ENCODE data around the gene GPSM1.
A peak's percentile ranks its signal among the peaks of the same experiment; 100 is the strongest.

The GPSM1 gene

DNA sequence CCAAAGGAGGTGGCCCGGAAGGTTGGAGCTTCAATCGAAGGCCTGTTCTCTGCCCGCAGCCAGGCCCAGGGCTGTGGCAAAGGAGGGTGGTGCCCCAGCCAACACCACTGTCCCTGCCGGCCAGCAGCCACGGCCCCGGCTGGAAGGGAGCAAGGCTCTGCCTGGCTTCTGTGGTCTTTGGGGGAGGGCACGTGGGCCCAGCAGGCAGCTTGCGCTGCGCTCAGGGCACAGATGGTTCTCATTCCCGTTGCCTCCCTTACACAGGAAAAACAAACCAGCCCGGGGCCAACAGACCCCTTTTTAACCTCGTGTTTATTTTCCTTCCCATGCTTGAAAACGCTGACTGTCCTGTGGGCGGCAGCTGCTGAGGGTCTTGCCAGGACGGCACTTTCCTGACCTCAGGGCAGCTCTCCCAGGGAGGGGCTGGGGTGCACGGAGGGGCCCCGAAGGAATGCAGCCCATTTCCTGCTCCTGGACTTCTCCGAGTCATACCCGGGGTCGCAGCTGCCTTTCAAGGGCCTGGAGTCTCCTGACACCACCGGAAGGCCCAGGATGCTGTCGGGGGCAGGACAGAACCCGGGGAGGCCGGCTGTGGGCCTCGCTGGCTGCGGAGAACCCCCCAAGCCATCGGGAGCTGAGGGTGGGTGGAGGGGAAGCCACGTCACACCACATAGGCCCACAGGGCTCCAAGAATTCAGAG is 1.1 kb upstream of the GPSM1 start:
- TF ChIP-seq, protein P1, sequence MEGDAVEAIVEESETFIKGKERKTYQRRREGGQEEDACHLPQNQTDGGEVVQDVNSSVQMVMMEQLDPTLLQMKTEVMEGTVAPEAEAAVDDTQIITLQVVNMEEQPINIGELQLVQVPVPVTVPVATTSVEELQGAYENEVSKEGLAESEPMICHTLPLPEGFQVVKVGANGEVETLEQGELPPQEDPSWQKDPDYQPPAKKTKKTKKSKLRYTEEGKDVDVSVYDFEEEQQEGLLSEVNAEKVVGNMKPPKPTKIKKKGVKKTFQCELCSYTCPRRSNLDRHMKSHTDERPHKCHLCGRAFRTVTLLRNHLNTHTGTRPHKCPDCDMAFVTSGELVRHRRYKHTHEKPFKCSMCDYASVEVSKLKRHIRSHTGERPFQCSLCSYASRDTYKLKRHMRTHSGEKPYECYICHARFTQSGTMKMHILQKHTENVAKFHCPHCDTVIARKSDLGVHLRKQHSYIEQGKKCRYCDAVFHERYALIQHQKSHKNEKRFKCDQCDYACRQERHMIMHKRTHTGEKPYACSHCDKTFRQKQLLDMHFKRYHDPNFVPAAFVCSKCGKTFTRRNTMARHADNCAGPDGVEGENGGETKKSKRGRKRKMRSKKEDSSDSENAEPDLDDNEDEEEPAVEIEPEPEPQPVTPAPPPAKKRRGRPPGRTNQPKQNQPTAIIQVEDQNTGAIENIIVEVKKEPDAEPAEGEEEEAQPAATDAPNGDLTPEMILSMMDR (IDR thresholded peaks at IDR 0.05; ENCODE audit: low read depth, low read length, missing control alignments) = no peak
- no peak overlapping the region for H3K4me3 ChIP-seq (ENCODE audit: low read depth, low read length)
- peak overlapping the region; percentile 68 for H3K27ac ChIP-seq
- peak; percentile 34 for DNase-seq
- H3K27me3 ChIP-seq (replicated peaks) = no peaks in the 10 kb centered on the region
- in situ Hi-C loops (cut with HindIII; ENCODE audit: low pct_ligation_motif_present, low sequenced_read_pairs) = no loop called here
- no peaks in the 10 kb centered on the region for H3K36me3 ChIP-seq (replicated peaks)

DNA sequence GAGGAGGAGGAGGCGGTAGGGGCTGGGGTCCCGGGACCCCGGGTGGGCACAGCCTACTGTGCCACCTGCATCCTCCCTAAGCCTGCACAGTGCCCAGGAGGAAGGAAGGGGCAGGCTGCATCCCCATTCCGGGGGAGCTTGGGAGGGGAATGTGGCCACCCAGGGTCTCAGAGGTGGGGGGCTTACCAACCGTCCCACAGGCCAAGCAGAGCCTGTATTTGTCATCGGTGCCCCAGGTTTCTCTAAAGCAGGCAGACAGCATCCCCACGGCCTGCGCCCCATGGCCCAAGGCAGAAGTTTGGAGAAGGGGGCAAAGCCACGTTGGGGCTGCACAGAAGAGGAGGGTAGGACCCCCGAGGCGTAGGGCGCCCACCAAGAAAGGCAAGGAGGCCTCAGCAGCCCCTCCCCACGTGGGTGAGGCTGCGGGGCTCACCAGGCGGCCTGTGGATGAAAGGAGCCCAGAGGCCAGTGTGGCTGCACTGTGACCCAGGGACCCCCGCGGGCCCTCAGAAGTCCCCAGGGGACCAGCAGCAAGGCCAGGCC is 507 bp upstream of the GPSM1 start:
- TF ChIP-seq, protein P1 (IDR thresholded peaks at IDR 0.05; ENCODE audit: low read depth, low read length, missing control alignments) = no peak
- DNase-seq = no peak
- Histone ChIP-seq H3K36me3 (replicated peaks) (no peaks in the 10 kb centered on the region), H3K4me3 (ENCODE audit: low read depth, low read length) (peak overlapping the region; percentile 33), H3K27me3 (replicated peaks) (no peaks in the 10 kb centered on the region), H3K27ac (peak overlapping the region; percentile 68)
- in situ Hi-C loops (cut with HindIII; ENCODE audit: low pct_ligation_motif_present, low sequenced_read_pairs) = no loop called here

DNA sequence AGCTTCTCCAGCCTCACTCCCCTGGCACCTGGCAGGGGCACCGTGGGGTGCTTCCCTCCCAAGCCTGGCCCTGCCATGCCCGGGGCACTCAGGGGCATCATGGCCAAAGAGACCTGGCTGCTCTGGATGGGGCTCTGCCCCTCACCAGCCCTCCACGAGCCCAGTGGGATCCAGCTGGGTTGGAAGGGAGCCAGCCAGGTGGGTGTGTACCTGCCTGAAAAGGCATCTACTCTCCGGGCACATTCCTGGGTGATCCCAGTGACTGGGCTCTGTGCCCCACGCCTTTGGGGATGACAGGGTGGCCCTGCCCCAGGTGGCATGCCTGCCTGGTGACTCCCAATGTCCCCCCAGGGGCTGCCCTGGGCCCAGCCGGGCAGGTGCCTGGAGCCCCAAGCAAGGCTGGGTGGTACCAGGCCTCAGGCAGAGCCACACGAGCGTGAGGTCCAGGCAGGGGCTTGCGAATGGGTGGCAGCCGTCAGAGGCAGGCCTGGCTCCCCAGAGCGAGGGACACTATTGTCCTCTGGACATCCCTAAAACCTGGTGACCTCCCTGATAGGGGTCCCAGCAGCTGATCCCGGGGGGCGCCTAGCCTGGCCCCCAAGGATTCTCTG is 777 bp downstream of the GPSM1 start:
- DNase-seq = no peak

DNA sequence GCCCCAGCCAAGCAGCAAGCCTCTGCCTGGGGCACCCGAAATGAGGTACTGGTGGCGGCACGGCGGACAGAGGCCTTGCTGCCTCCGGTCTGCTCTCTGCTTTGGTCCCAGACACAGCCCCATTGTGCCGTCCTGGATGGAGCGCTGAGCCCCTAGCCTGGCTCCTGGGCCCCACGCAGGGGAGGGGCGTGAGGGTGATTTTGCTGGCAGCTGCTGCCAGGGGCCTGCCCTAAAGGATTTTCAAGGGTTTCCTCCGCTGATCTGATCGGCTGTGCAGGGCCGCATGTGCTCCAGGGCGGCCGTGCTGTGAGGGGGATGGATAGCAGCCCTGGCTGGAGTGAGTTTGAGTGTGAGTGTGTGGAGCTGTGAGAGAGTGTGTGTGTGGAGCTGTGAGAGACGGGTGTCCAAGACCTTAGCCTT is 1.3 kb downstream of the GPSM1 start:
- in situ Hi-C loops (cut with HindIII; ENCODE audit: low pct_ligation_motif_present, low sequenced_read_pairs) = no loop called here
- TF ChIP-seq, protein P1 (IDR thresholded peaks at IDR 0.05; ENCODE audit: low read depth, low read length, missing control alignments) = no peak
- Histone ChIP-seq H3K27ac (no peak overlapping the region), H3K4me3 (ENCODE audit: low read depth, low read length) (peak overlapping the region; percentile 73), H3K36me3 (replicated peaks) (no peaks in the 10 kb centered on the region), H3K27me3 (replicated peaks) (no peaks in the 10 kb centered on the region)
- DNase-seq = peak; percentile 13

More for the DNA sequence above, 777 bp downstream of the GPSM1 start:
- TF ChIP-seq, protein P1 (IDR thresholded peaks at IDR 0.05; ENCODE audit: low read depth, low read length, missing control alignments) = no peak
- in situ Hi-C loops (cut with HindIII; ENCODE audit: low pct_ligation_motif_present, low sequenced_read_pairs) = no loop called here
- H3K36me3 ChIP-seq (replicated peaks) = no peaks in the 10 kb centered on the region
- H3K27ac ChIP-seq = no peak overlapping the region
- no peaks in the 10 kb centered on the region for H3K27me3 ChIP-seq (replicated peaks)
- H3K4me3 ChIP-seq (ENCODE audit: low read depth, low read length) = peak overlapping the region; percentile 73

DNA sequence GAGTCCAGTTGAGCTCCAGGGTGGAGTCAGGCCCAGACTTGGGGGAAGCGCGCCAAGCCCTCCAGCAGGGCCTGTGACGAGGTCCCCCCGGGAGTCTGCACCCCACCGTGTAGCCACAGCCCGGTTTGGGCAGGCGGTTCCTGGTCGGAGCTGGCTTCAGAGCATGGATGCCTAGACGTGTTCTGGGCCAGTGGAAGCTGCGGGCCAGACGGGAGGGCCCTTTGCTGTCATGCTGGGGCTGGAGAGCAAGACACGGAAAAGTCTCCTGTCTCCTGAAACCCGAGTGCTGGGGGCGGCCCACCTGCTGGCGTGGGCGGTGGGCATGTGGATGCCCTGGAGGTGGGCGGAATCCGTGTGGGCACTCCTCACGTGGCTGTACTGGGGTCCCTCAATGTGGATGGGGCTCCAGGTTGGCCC is 1.9 kb downstream of the GPSM1 start:
- Histone ChIP-seq H3K27ac (no peak overlapping the region), H3K27me3 (replicated peaks) (no peaks in the 10 kb centered on the region), H3K4me3 (ENCODE audit: low read depth, low read length) (peak overlapping the region; percentile 73), H3K36me3 (replicated peaks) (no peaks in the 10 kb centered on the region)
- in situ Hi-C loops (cut with HindIII; ENCODE audit: low pct_ligation_motif_present, low sequenced_read_pairs) = no loop called here
- no peak for DNase-seq
- TF ChIP-seq, protein P1 (IDR thresholded peaks at IDR 0.05; ENCODE audit: low read depth, low read length, missing control alignments) = no peak
